Stimulated activated CD8-positive, alpha-beta memory T cell treated with anti-CD3 and anti-CD28 coated beads, Interleukin-12 subunit alpha, Interleukin-12 subunit beta, amount 100 ng/mL, for 24 hours (primary cell): Measurements from ENCODE around the gene SIRT5.

Source experiments
- DNase-seq: peaks from one replicate; pipeline ENCODE4 v3.0.0-alpha.2; 2020; ENCODE audit errors: extremely low read depth

SIRT5 gene

GRCh38 chr6:13635948-13636658 lies 61.7 kb downstream of the SIRT5 start:
- no peak for DNase-seq

- DNase-seq: no peak
Observed at GRCh38 chr6:13638014-13638413, 63.6 kb downstream of the SIRT5 start.

- DNase-seq: no peak
Observed at GRCh38 chr6:13638626-13639025, 64.2 kb downstream of the SIRT5 start.

GRCh38 chr6:13641315-13641714 lies 66.9 kb downstream of the SIRT5 start:
- DNase-seq: no peak

DNA sequence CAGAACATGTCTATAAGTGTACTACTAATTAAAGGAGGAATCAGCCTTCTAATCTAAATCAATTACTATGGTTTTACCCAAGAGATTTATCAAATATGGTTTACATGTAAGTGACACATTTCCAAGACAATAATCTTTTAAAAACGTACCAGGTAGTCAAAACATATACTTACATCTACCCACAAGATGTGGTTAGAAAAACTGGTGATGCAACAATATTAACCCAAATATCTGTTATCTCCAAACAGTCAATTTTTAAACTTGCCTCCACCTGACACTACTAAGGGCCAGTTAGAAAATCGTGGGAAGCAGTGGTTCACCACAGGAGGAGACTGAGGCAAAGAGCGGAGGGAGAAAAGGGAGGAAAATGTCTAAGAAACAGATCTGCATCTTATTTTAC lies 68.7 kb downstream of the SIRT5 start:
- DNase-seq: no peak

- DNase-seq: no peak
Observed at GRCh38 chr6:13648850-13649249, 74.4 kb downstream of the SIRT5 start.

- DNase-seq: no peak
Observed at GRCh38 chr6:13649393-13649792, 75.0 kb downstream of the SIRT5 start.

DNA sequence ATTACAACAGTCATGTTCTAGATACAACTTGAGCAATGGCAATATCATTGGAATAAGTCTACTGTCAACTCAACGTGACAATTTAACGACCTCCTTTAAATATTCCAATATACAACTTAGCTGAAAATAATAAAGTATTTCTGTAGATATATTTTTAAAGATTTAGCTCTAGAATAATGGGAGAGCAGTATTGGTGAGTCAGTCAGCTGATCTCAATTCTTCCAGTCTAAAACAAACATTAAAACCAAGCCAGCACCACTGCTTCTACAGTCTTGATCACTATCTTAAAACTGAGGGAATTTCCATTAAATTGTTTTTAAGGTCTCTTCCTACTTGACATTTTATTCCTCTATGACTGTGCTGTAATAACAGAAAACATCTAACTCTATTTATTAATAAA lies 78.9 kb downstream of the SIRT5 start:
- no peak for DNase-seq

GRCh38 chr6:13654496-13654895 lies 80.1 kb downstream of the SIRT5 start:
- no peak for DNase-seq

DNA sequence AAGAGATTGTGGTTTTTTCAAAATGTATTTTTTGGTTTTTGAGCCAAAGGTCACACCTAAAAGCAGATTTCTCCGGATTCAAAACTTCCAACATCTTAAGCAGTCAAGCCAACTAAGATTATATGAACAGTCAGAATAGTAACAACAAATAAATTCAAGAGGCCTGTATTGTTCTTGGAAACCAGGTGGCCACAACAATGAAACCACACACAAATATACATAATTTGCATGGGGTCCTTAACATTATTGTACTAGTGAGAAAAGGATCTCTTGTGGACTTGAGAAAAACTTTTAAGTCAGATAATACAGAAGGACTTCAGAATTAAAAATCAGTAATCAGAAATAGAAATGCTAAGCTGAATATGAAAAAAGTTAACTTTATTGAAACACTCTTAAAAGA lies 81.3 kb downstream of the SIRT5 start:
- DNase-seq: no peak

DNA sequence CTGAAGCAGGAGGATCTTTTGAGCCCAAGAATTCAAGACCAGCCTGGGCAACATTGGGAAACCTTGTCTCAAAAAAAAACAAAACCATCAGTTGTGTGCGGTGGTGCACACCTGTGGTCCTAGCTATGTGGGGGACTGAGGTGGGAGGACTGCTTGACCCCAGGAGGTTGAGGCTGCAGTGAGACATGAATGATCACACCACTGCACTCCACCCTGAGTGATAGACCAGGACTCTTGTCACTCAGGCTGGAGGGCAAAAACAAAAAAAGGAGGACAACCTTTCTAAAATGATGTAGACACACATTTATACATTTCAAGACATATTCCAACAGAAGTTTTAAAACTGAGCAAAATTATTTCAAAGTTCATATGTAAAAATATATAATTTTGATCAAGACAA lies 85.9 kb downstream of the SIRT5 start:
- no peak for DNase-seq

DNA sequence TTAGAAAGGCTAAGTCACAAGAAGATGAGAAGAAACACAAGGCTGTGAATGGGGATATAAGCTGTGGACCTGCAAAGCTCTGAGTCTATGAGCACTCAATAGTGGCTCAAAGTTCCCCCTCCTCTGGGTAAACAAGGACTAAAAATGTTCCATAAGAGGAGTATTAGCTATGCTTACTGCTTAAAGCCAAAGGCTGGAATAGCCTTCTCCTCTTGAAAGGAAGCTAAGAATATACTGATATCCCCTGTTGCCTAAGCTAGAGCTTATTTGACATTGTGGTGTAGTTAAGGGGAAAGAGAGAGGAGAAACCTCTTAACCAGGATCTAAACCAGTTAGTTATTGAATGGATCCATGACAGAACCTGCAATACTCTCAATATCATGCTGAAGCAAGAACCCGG lies 86.5 kb downstream of the SIRT5 start:
- no peak for DNase-seq

GRCh38 chr6:13661647-13662046 lies 87.2 kb downstream of the SIRT5 start:
- no peak for DNase-seq

DNA sequence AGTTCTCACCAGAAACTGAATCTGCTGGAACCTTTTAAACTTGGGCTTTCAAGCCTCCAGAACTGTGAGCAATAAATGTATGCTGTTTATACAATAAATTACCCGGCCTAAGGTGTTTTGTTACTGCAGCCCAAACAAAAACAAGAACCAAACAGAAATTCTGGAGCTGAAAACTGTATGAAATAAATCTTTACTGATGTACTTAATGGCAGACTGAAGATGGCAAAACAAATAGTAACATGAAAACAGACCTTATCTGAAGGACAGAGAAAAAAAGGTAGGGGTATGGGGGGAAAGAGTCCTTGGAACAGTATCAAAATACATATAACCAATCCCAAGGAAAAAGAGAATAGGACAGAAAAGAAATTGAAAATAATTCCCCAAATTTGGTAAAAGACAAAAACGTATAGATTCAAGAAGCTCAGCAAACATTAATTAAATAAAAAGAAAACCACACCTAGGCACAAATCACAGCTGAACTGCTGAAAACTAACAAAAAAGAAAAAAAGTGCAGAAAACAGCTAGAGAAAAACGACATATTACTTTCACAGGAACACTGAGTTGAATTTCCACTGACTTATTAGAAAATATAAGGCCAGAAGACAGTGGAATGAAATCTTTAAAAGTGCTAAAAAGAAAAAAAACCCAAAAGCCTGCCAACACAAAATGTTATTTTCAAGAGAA lies 88.4 kb downstream of the SIRT5 start:
- DNase-seq: no peak

DNA sequence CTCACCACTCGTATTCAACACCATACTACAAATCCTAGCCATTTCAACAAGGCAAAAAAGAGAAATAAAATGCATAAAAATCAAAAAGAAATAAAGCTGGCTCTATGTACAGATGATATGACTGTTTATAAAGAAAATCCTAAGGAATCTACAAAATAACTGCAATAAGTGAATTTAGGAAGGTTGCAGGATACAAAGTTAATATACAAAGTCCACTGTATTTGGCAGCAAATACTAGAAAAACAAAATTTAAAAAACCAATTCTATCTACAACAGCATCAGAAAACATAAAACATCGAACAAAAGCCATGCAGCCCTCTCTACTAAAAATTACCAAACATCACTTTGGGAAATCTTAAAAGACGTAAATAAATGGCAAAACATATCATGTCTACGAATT lies 89.6 kb downstream of the SIRT5 start:
- DNase-seq: no peak
